Stimulated activated CD8-positive, alpha-beta memory T cell treated with anti-CD3 and anti-CD28 coated beads, Interleukin-7, amount 100 ng/mL, for 4 hours (primary cell): ENCODE measurements around the gene COMMD10.
"Not testable (repeated sequence)": the region's sequence is repeated elsewhere in the genome, so short reads cannot be mapped to it uniquely, and the experiment has no call there.

Experiments
- DNase-seq, 2 donors: peaks; one replicate each; pipeline ENCODE4 v3.0.0-alpha.2; 2020; ENCODE audit warnings: low read depth in 2 of 2

COMMD10 gene

DNA sequence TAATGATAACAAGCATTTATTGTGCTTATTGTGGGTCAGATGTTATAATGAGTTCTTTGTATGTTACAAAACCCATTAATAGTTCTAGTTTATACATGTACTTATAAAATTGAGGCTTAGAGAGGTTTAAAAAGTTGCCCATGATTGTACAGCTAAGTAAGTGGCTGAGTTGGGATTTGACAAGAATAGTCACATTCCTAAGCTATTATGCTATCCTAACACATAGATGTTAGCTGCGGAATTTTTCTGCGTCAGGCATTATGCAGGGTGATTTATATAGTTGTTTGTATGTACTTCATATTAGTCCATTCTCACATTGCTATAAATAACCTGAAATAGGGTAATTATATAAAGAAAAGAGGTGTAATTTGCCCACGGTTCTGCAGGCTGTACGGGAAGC is 12.5 kb downstream of the COMMD10 start:
- DNase-seq: no peak

DNA sequence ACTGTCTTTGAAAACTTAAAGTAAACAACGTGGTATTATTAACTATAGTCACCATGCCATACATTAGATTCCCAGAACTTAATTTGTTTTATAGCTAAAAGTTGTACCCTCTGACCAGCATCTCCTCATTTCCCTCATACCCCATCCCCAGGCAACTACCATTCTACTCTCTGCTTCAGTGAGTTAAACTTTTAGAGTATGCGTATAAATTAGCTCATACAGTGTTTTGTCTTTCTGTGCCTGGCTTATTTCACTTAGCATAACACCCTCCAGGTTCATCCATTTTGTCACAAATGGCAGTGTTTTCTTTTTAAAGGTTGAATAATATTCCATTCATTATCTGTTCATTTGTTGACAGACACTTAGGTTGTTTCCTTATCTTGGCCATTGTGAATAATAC is 14.2 kb downstream of the COMMD10 start:
- no peak for DNase-seq

GRCh38 chr5:116104941-116105340 is 20.1 kb downstream of the COMMD10 start:
- not testable (repeated sequence) for DNase-seq

DNA sequence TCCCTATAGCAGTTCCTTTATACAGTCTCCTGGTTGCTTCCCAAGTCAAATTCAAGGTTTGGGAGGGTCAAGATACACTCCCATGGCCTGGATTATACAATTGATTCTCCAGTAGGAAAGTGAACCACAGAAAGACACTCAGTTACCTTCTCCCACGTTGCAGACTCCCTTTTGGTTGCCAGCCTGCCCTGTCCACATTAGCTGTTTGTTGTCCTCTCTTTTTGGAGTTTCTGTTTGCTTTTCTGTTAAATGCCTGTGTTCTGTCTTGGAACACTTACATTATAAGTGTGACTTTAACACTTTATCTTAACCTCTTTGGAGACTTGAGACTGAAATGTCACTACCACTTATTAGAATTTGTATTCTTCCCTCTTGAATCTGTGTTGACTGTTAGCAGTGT is 30.3 kb downstream of the COMMD10 start:
- no peak for DNase-seq

- DNase-seq: no peak
Measured at GRCh38 chr5:116130471-116130870, 45.6 kb downstream of the COMMD10 start.

GRCh38 chr5:116130976-116131375 is 46.2 kb downstream of the COMMD10 start:
- no peak for DNase-seq

DNA sequence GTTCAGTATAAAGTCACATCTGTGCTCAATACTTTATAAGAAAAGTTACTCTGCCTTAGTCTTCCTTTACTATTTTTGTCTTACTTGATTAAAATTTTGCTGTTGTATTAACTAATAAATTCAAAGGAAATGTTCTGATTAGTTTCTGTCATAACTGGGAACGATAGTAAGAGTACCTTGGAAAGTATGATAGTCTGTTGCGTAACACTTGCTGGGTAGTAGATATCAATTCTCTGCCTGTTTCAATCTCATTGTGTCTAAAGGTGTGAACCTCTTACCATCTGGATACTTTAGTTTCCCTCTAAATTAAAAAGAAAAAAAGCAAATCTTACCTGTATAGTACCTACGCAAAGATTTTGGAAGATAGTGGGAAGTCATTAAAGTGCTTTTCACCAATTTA is 48.5 kb downstream of the COMMD10 start:
- DNase-seq: no peak

- no peak for DNase-seq
Measured at GRCh38 chr5:116135344-116135743, 50.5 kb downstream of the COMMD10 start.

- DNase-seq: no peak
Measured at GRCh38 chr5:116137544-116138378, 52.9 kb downstream of the COMMD10 start.

DNA sequence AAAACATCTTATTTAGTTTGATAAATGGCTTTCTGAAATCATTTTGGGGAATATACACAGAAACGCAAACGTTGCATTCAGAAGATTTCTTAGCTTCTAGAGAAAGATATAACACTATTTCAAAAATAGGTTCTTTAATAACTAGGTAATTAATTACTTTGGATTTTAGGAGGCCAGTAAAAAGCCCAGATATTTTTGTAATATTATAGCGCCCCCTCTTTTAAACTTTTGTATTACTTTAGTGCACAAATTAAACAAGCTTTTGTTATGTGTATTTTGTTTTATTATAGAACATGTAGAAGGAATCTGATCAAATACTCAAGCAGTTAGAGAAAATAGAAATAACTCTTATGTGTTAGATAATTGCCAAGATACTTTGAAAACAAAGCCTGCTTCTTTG is 57.7 kb downstream of the COMMD10 start:
- no peak for DNase-seq

DNA sequence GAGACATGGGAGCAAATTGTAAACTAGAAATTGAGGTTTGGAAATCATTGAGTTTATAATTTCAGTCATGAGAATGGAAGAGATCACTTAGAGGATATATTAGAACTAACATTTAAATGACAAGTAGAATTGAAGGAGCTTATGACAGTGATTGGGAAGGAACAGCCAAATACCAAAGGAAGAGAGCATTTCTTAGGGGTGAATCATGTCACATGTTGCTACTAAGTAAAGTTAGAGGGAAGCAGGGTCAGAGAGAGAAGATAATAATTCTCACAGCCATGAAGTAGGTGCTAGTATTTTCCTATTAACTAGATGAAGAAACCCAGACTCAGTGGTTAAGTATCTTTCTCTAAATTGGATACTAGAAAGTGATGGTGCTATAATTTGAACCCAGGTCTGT is 59.3 kb downstream of the COMMD10 start:
- no peak for DNase-seq

DNA sequence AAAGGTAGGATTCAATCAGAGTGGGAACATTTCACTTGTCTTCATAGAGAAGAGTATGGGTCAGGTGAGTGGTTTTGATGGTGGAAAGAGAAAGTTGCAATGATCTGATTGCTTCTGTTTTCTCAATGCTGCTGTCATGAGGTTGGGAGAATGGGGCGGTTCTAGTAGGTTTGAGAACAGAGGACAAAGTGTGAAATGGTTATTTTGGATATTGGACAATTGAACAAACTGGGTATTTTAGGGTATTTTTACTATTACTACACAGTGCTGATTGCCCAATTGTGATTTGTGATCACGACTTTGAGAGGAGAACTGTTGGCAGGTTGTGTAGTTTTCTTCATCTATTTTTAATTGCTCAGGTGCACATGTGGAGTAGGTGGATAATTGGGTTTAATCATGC is 60.2 kb downstream of the COMMD10 start:
- no peak for DNase-seq

GRCh38 chr5:116145416-116145815 is 60.6 kb downstream of the COMMD10 start:
- DNase-seq: no peak

GRCh38 chr5:116152169-116152568 is 67.3 kb downstream of the COMMD10 start:
- DNase-seq: no peak

DNA sequence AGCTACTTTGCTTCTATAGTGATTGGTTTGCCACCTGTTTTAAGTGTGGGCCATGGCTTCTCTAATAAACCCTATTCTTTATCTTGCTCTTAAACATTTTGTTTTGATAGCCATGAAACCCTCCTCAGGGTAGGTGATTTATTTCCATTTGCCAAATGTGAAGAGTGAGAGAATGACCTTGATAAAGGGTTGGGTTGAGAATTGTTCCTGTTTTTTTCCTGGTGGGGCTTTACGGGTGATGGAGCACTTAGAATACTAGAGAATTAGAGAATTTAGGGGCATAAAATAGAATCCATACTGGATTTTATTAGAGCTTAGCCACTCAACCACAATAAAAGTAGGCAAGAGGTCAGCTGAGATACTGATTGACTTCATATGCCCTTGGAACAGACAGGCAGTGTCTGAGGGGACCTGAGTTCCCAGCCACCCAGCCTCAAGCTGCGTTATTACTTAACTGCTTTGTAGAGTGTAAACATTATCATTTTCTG is 68.9 kb downstream of the COMMD10 start:
- no peak for DNase-seq

DNA sequence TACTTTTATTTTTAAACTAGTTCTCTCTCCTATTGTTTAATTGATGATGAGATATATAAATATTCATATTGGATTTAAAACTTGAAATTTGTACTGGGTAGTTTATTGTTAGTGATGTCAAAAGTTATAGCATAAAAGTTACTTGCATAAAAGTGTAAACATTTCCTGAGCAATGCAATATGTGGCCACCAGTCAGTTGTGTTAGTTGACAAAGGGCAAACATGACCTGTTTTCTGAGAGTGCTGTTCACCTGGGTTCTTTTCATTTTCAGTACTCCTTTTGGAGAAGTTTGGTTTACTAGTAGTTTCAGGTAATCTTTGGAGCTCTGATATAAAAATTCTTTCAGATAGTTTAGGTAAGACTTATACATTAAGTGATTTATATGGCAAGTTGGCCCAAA is 69.4 kb downstream of the COMMD10 start:
- DNase-seq: no peak

- DNase-seq: no peak
Measured at GRCh38 chr5:116154931-116155330, 70.1 kb downstream of the COMMD10 start.

- no peak for DNase-seq
Measured at GRCh38 chr5:116157902-116158301, 73.1 kb downstream of the COMMD10 start.

- DNase-seq: no peak
Measured at GRCh38 chr5:116159006-116159405, 74.2 kb downstream of the COMMD10 start.

DNA sequence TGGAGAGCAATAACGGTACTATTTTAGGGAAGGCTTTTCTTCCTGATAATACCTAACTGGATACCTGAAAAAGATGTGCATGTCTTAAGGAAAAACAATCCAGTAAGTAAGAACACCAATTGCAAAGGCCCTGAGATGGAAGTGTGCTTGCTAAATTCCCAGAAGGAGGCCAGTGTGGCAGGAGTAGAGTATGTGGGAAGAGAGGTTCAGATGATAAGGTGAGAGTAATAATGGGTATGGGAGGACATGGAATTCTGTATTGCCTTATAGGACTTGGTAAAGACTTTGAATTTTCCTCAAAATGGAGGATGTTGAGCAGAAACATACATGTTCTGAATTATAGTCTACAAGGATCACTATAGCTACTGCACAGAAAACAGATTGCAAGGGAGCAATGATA is 89.3 kb downstream of the COMMD10 start:
- no peak for DNase-seq

- no peak for DNase-seq
Measured at GRCh38 chr5:116176121-116176520, 91.3 kb downstream of the COMMD10 start.

DNA sequence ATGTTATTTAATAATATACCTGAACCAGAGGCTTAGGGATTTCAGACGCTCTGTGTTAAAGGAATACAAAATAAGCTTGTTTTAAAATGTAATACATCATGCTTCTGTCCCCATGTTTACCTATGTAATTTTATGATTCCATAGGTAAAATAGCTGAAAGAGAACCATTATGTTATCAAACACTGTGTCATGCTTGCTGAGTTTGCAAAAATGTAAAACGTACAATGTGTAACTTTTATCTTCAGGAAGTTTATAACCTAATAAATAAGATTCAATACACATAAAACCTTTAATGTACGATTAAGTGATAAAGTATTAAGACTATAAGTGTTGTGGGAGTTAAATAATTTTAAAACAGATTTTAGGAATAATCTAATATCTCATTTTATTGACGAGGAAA is 94.1 kb downstream of the COMMD10 start:
- no peak for DNase-seq

GRCh38 chr5:116209166-116209565 is 124.3 kb downstream of the COMMD10 start:
- DNase-seq: no peak

- no peak for DNase-seq
Measured at GRCh38 chr5:116212225-116212624, 127.4 kb downstream of the COMMD10 start.
